Activated CD8-positive, alpha-beta memory T cell treated with anti-CD3 and anti-CD28 coated beads, Interleukin-2, amount 10 ng/mL, durations not matched to agents 7 days and 5 days (primary cell): ENCODE measurements around the gene C7orf33. TPM values are rescaled to one million over a fixed set of nuclear protein-coding genes. Genes with fewer than 3 reads are reported as not detected.
A peak's percentile ranks its signal among the peaks of the same experiment; 100 is the strongest.
"Not testable (repeated sequence)": the region's sequence is repeated elsewhere in the genome, so short reads cannot be mapped to it uniquely, and the experiment has no call there.

Experiments
- ATAC-seq: fragments of 150-1000 bp; cut with Tn5 transposase; one replicate; pipeline ENCODE4 v1.10.0; 2021; ENCODE audit warnings: moderate library complexity
- CTCF ChIA-PET: fragments of 350-600 bp; sonication (Branson Sonifier 250); formaldehyde crosslinking; loops from one replicate; lab custom pipeline; 2021; ENCODE audit warnings: antibody characterized with exemption; lab: Charles Lee
- DNase-seq: peaks from one replicate; pipeline ENCODE4 v3.0.0-alpha.2; 2020
- H3K27ac Mint-ChIP-seq: one replicate; pipeline ENCODE4 v1.8.0; 2021; ENCODE audit warnings: mild to moderate bottlenecking, mixed read lengths
- H3K27me3 Mint-ChIP-seq: one replicate; pipeline ENCODE4 v1.8.0; 2021; ENCODE audit warnings: mixed read lengths
- H3K36me3 Mint-ChIP-seq: one replicate; pipeline ENCODE4 v1.8.0; 2021; ENCODE audit warnings: mild to moderate bottlenecking, mixed read lengths
- H3K4me1 Mint-ChIP-seq: one replicate; pipeline ENCODE4 v1.8.0; 2021; ENCODE audit warnings: mixed read lengths
- H3K4me3 Mint-ChIP-seq: one replicate; pipeline ENCODE4 v1.8.0; 2021; ENCODE audit warnings: mild to moderate bottlenecking, moderate library complexity, mixed read lengths
- H3K9me3 Mint-ChIP-seq: one replicate; pipeline ENCODE4 v1.8.0; 2022; ENCODE audit warnings: low read depth, mixed read lengths
- total RNA-seq, 2 experiments: library from RNA; stranded (reverse); gene quantifications; one replicate each; pipeline ENCODE4 v1.2.3, GENCODE V29; 2021

C7orf33 gene
- total RNA-seq, 2 experiments from 2014 or later: not detected

GRCh38 chr7:148566736-148567135, 23.8 kb upstream of the C7orf33 start:
- Mint-ChIP-seq H3K9me3 (peaks cover 5% of the 10 kb centered on the region), H3K4me1 (peaks cover 28% of the 10 kb centered on the region), H3K36me3 (peaks cover 13% of the 10 kb centered on the region), H3K27ac (no peak overlapping the region), H3K4me3 (no peak overlapping the region), H3K27me3 (peaks cover 19% of the 10 kb centered on the region)
- CTCF ChIA-PET: interaction anchor here (4.4 kb wide), 1 partner anchor 9 kb away, joined by 34 read pairs; no protein-coding TSS in a partner anchor
- no peak for DNase-seq
- ATAC-seq: no peak

DNA sequence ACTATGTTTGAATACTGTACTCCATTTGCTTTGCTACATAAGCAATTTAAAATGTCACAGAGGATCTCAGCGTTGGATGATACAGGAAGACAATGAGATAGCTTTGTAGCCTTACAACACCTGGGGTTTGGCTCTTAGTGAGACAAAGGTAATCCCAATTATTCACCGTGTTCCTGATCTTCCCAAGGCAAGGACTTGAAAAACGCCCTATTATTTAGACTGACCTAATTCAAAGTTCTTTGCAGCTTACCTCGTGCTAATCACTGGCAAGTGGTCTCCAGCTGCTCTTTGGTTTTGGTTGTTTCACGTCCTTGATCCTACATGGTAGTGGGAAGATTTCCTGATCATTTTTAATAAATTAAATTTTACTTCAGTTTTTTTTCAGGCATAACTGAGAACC, 23.0 kb upstream of the C7orf33 start:
- ATAC-seq (no peak), DNase-seq (no peak)
- CTCF ChIA-PET: no interaction called here
- peaks cover 28% of the 10 kb centered on the region for H3K4me1 Mint-ChIP-seq
- H3K27me3 Mint-ChIP-seq: peaks cover 20% of the 10 kb centered on the region
- H3K27ac Mint-ChIP-seq: no peak overlapping the region
- peaks cover 5% of the 10 kb centered on the region for H3K36me3 Mint-ChIP-seq
- H3K4me3 Mint-ChIP-seq: no peak overlapping the region
- H3K9me3 Mint-ChIP-seq: peaks cover 4% of the 10 kb centered on the region

- ATAC-seq: no peak
- CTCF ChIA-PET: no interaction called here
These were observed 20.1 kb upstream of the C7orf33 start for GRCh38 chr7:148570510-148570909.

DNA sequence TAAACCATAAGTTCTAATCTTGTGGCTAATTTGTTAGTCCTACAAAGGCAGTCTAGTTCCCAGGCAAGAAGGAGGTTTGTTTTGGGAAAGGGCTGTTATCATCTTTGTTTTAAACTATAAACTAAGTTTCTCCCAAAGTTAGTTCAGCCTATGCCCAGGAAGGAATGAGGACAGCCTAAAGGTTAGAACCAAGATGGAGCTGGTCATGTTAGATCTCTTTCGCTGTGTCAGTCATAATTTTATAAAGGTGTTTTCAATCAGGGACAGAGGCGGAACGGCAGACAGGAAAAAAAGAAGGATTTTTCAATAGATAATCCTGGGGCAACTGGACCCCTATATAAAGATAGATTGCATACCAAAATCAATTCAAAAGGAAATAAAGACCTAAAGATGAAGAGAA, 19.6 kb upstream of the C7orf33 start:
- CTCF ChIA-PET, H3K27ac Mint-ChIP-seq, DNase-seq, H3K36me3 Mint-ChIP-seq, ATAC-seq, H3K9me3 Mint-ChIP-seq, H3K4me3 Mint-ChIP-seq: not testable (repeated sequence)
- Mint-ChIP-seq H3K4me1 (peaks cover 13% of the 10 kb centered on the region), H3K27me3 (peaks cover 43% of the 10 kb centered on the region)

More at GRCh38 chr7:148570510-148570909, 20.1 kb upstream of the C7orf33 start:
- Mint-ChIP-seq H3K27me3 (peaks cover 43% of the 10 kb centered on the region), H3K4me3 (no peak overlapping the region), H3K36me3 (no peaks in the 10 kb centered on the region), H3K9me3 (no peaks in the 10 kb centered on the region), H3K27ac (no peak overlapping the region), H3K4me1 (peaks cover 9% of the 10 kb centered on the region)
- DNase-seq: no peak

GRCh38 chr7:148571381-148571780, 19.2 kb upstream of the C7orf33 start:
- ATAC-seq (no peak), DNase-seq (no peak)
- peaks cover 43% of the 10 kb centered on the region for H3K27me3 Mint-ChIP-seq
- no peaks in the 10 kb centered on the region for H3K36me3 Mint-ChIP-seq
- no peak overlapping the region for H3K4me3 Mint-ChIP-seq
- CTCF ChIA-PET: no interaction called here
- H3K4me1 Mint-ChIP-seq: peaks cover 15% of the 10 kb centered on the region
- no peaks in the 10 kb centered on the region for H3K9me3 Mint-ChIP-seq
- H3K27ac Mint-ChIP-seq: no peak overlapping the region

DNA sequence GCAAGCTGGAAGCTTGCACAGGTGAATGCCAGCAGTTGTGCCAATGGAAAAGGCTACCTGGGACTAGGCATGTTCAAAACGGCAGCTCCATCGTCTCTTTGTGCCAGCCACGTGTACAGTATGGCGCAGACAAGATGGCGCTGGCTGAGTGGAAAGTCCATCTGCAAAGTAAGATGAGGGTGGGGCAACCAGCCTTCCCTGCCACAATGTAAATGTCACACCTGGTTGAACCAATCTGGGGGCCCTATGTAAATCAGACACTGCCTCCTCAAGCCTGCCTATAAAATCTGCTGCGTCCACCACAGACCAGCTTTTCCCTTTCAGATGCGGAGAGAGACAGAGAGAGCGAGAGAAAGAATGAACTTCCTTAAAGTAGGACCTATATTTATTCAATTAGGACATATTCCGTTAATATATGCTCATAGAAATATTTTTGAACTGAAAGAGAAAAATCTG, 18.5 kb upstream of the C7orf33 start:
- no peak overlapping the region for H3K27ac Mint-ChIP-seq
- DNase-seq (no peak), ATAC-seq (no peak)
- H3K36me3 Mint-ChIP-seq: no peaks in the 10 kb centered on the region
- peaks cover 43% of the 10 kb centered on the region for H3K27me3 Mint-ChIP-seq
- H3K9me3 Mint-ChIP-seq: no peaks in the 10 kb centered on the region
- H3K4me3 Mint-ChIP-seq: no peak overlapping the region
- CTCF ChIA-PET: no interaction called here
- peaks cover 15% of the 10 kb centered on the region for H3K4me1 Mint-ChIP-seq

DNA sequence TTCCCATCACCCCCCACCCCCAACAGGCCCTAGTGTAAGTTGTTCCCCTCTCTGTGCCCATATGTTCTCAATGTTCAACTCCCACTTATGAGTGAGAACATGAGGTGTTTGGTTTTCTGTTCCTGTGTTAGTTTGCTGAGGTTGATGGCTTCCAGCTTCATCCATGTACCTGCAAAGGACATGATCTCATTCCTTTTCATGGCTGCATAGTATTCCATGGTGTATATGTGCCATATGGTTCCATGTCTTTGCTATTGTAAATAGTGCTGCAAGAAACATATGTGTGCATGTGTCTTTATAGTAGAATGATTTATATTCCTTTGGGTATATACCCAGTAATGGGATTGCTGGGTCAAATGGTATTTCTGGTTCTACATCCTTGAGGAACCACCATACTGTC, 17.0 kb upstream of the C7orf33 start:
- Mint-ChIP-seq H3K27me3 (peaks cover 36% of the 10 kb centered on the region), H3K4me1 (peaks cover 15% of the 10 kb centered on the region)
- CTCF ChIA-PET: interaction anchor here (1.1 to 4.3 kb wide), 7 partner anchors 9 to 389 kb away, joined by 3 to 45 read pairs (median 6); partner anchors contain the start of gene CUL1
- not testable (repeated sequence) for H3K36me3 Mint-ChIP-seq, H3K4me3 Mint-ChIP-seq, H3K9me3 Mint-ChIP-seq, H3K27ac Mint-ChIP-seq, DNase-seq, ATAC-seq

- no peaks in the 10 kb centered on the region for H3K36me3 Mint-ChIP-seq
- ATAC-seq (peak; percentile 94), DNase-seq (peak; percentile 79)
- peaks cover 8% of the 10 kb centered on the region for H3K4me1 Mint-ChIP-seq
- peaks cover 29% of the 10 kb centered on the region for H3K27me3 Mint-ChIP-seq
- CTCF ChIA-PET: interaction anchor here (0.6 to 4.3 kb wide), 39 partner anchors 9 to 396 kb away, joined by 3 to 45 read pairs (median 4); partner anchors contain the start of gene CUL1
- no peaks in the 10 kb centered on the region for H3K9me3 Mint-ChIP-seq
- peak overlapping the region; percentile 22 for H3K27ac Mint-ChIP-seq
- no peak overlapping the region for H3K4me3 Mint-ChIP-seq
These were observed 14.7 kb upstream of the C7orf33 start for GRCh38 chr7:148575640-148576411.

DNA sequence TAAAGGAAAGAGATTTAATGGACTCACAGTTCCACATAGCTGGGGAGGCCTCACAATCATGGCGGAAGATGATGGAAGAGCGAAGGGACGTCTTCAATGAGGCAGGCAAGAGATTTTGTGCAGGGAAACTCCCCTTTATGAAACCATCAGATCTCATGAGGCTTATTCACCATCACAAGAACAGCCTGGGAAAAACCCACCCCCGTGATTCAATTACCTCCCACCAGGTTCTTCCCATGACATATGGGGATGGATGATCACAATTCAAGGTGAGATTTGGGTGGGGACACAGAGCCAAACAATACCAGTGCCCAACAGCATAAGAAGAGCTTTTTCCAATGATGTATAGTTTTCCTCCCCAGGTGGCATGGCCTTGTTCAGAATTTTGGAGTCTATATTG, 11.2 kb upstream of the C7orf33 start:
- no peaks in the 10 kb centered on the region for H3K9me3 Mint-ChIP-seq
- DNase-seq (no peak), ATAC-seq (no peak)
- no peaks in the 10 kb centered on the region for H3K36me3 Mint-ChIP-seq
- peaks cover 7% of the 10 kb centered on the region for H3K27me3 Mint-ChIP-seq
- H3K4me3 Mint-ChIP-seq: no peak overlapping the region
- no peak overlapping the region for H3K27ac Mint-ChIP-seq
- peaks cover 19% of the 10 kb centered on the region for H3K4me1 Mint-ChIP-seq
- CTCF ChIA-PET: interaction anchor here (0.5 to 0.9 kb wide), 2 partner anchors 11 to 45 kb away, joined by 3 read pairs; no protein-coding TSS in a partner anchor

- peaks cover 29% of the 10 kb centered on the region for H3K4me1 Mint-ChIP-seq
- CTCF ChIA-PET: no interaction called here
- no peak overlapping the region for H3K4me3 Mint-ChIP-seq
- no peak overlapping the region for H3K27ac Mint-ChIP-seq
- no peaks in the 10 kb centered on the region for H3K36me3 Mint-ChIP-seq
- H3K9me3 Mint-ChIP-seq: no peaks in the 10 kb centered on the region
- DNase-seq (no peak), ATAC-seq (no peak)
- H3K27me3 Mint-ChIP-seq: peaks cover 2% of the 10 kb centered on the region
These were observed 10.1 kb upstream of the C7orf33 start for GRCh38 chr7:148580446-148580845.

GRCh38 chr7:148581624-148582023, 8.9 kb upstream of the C7orf33 start:
- CTCF ChIA-PET: interaction anchor here (0.8 kb wide), 1 partner anchor 147 kb away, joined by 3 read pairs; no protein-coding TSS in a partner anchor
- Mint-ChIP-seq H3K9me3 (no peaks in the 10 kb centered on the region), H3K4me1 (peaks cover 24% of the 10 kb centered on the region), H3K27ac (no peak overlapping the region), H3K27me3 (peaks cover 6% of the 10 kb centered on the region), H3K4me3 (no peak overlapping the region), H3K36me3 (peaks cover 1% of the 10 kb centered on the region)
- ATAC-seq (no peak), DNase-seq (no peak)

DNA sequence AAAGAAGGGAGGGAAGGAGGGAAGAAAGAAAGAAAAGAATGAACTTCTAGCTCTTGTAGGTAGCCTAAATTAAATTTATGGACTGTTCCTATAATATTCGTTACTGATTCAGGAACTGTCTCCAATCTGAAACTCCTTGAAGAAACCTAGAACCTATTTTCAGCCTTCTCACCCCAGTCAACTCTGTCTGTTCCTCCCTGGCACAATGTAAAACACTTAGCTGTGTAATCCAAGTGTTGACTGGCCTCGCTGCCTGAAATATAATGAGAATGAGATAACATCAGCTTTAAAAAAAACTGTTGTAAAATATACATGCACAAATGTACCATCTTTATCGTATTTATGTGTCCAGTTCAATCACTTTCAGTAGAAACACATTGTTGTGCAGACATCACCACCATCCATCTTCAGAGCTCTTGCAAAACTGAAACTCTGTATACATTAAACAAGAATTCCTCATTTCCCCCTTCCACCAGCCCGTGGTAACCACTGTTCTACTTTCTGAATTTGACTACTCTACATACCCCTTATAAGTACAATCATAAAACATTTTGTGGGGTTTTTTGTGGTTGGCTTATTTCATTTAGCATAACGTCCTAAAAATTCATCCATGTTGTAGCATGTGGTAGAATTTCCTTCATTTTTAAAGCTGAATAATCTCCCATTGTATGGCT, 6.3 kb upstream of the C7orf33 start:
- Mint-ChIP-seq H3K27ac (peak overlapping the region; percentile 75), H3K4me3 (peak overlapping the region; percentile 50), H3K9me3 (no peaks in the 10 kb centered on the region), H3K4me1 (peaks cover 24% of the 10 kb centered on the region), H3K27me3 (peaks cover 27% of the 10 kb centered on the region), H3K36me3 (peaks cover 1% of the 10 kb centered on the region)
- ATAC-seq (peak; percentile 92), DNase-seq (peak; percentile 54)
- CTCF ChIA-PET: interaction anchor here (0.8 to 2.6 kb wide), 11 partner anchors 9 to 421 kb away, joined by 3 to 29 read pairs (median 3); partner anchors contain the start of gene CUL1

GRCh38 chr7:148585399-148585798, 5.2 kb upstream of the C7orf33 start:
- H3K4me3 Mint-ChIP-seq: no peak overlapping the region
- ATAC-seq (no peak), DNase-seq (no peak)
- H3K4me1 Mint-ChIP-seq: peaks cover 24% of the 10 kb centered on the region
- H3K27me3 Mint-ChIP-seq: peaks cover 36% of the 10 kb centered on the region
- no peaks in the 10 kb centered on the region for H3K9me3 Mint-ChIP-seq
- peaks cover 1% of the 10 kb centered on the region for H3K36me3 Mint-ChIP-seq
- CTCF ChIA-PET: interaction anchor here (1.0 to 2.6 kb wide), 5 partner anchors 10 to 378 kb away, joined by 3 to 29 read pairs (median 8); no protein-coding TSS in a partner anchor
- H3K27ac Mint-ChIP-seq: no peak overlapping the region
